SIG-M5 (cell line): ENCODE measurements around the gene MAGI2.
"Not testable (repeated sequence)": the region's sequence is repeated elsewhere in the genome, so short reads cannot be mapped to it uniquely, and the experiment has no call there.

Source experiments
- DNase-seq: peaks from one replicate; lab custom pipeline; 2025; lab: John Stamatoyannopoulos, UW

MAGI2 gene

GRCh38 chr7:78562191-78562590, 891.3 kb downstream of the MAGI2 start:
- DNase-seq: no peak

GRCh38 chr7:78558566-78558965, 894.9 kb downstream of the MAGI2 start:
- no peak for DNase-seq

- DNase-seq: no peak
Measured at GRCh38 chr7:78543976-78544375, 909.5 kb downstream of the MAGI2 start.

GRCh38 chr7:78542981-78543380, 910.5 kb downstream of the MAGI2 start:
- DNase-seq: no peak

GRCh38 chr7:78542541-78542940, 910.9 kb downstream of the MAGI2 start:
- no peak for DNase-seq

GRCh38 chr7:78539825-78540224, 913.6 kb downstream of the MAGI2 start:
- DNase-seq: no peak

GRCh38 chr7:78535655-78536054, 917.8 kb downstream of the MAGI2 start:
- DNase-seq: no peak

- no peak for DNase-seq
Measured at GRCh38 chr7:78530351-78530750, 923.1 kb downstream of the MAGI2 start.

- no peak for DNase-seq
Measured at GRCh38 chr7:78529392-78529791, 924.1 kb downstream of the MAGI2 start.

- no peak for DNase-seq
Measured at GRCh38 chr7:78528964-78529363, 924.5 kb downstream of the MAGI2 start.

- no peak for DNase-seq
Measured at GRCh38 chr7:78523930-78524329, 929.5 kb downstream of the MAGI2 start.

GRCh38 chr7:78521961-78522360, 931.5 kb downstream of the MAGI2 start:
- DNase-seq: no peak

- no peak for DNase-seq
Measured at GRCh38 chr7:78516450-78516849, 937.0 kb downstream of the MAGI2 start.

GRCh38 chr7:78514634-78515033, 938.8 kb downstream of the MAGI2 start:
- DNase-seq: no peak

- no peak for DNase-seq
Measured at GRCh38 chr7:78510580-78511188, 942.8 kb downstream of the MAGI2 start.

GRCh38 chr7:78503301-78503700, 950.2 kb downstream of the MAGI2 start:
- not testable (repeated sequence) for DNase-seq

GRCh38 chr7:78501064-78501463, 952.4 kb downstream of the MAGI2 start:
- no peak for DNase-seq

- DNase-seq: no peak
Measured at GRCh38 chr7:78499971-78500370, 953.5 kb downstream of the MAGI2 start.

GRCh38 chr7:78499283-78499682, 954.2 kb downstream of the MAGI2 start:
- DNase-seq: no peak

- no peak for DNase-seq
Measured at GRCh38 chr7:78497728-78498427, 955.6 kb downstream of the MAGI2 start.

GRCh38 chr7:78496096-78496630, 957.3 kb downstream of the MAGI2 start:
- no peak for DNase-seq

- DNase-seq: no peak
Measured at GRCh38 chr7:78493401-78493800, 960.1 kb downstream of the MAGI2 start.

GRCh38 chr7:78492146-78492545, 961.3 kb downstream of the MAGI2 start:
- no peak for DNase-seq

GRCh38 chr7:78490524-78490923, 962.9 kb downstream of the MAGI2 start:
- no peak for DNase-seq
